ENCODE data around the gene HECW1.

DNA sequence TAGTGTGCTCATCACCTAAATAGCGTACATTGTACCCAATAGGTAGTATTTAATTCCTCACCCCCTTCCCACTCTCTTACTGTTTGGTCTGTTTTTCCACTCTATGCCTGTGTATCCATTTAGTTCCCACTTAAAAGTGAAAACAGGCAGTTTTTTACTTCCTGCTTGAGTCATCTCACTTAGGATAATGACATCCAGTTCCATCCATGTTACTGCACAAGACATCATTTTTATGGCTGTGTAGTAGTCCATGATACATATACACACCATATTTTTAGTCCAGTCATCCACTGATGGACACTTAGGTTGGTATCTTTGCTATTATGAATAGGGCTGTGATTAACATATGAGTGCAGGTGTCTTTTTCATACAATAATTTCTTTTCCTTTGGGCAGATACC lies 480.6 kb downstream of the HECW1 start:
- TF ChIP-seq POLR2AphosphoS5 (IDR thresholded peaks at IDR 0.05) (no peak), EP300 (IDR thresholded peaks at IDR 0.05) (no peak), POLR2A (IDR thresholded peaks at IDR 0.05; ENCODE audit: low read depth) (no peak)
- TF ChIP-seq, protein P1, sequence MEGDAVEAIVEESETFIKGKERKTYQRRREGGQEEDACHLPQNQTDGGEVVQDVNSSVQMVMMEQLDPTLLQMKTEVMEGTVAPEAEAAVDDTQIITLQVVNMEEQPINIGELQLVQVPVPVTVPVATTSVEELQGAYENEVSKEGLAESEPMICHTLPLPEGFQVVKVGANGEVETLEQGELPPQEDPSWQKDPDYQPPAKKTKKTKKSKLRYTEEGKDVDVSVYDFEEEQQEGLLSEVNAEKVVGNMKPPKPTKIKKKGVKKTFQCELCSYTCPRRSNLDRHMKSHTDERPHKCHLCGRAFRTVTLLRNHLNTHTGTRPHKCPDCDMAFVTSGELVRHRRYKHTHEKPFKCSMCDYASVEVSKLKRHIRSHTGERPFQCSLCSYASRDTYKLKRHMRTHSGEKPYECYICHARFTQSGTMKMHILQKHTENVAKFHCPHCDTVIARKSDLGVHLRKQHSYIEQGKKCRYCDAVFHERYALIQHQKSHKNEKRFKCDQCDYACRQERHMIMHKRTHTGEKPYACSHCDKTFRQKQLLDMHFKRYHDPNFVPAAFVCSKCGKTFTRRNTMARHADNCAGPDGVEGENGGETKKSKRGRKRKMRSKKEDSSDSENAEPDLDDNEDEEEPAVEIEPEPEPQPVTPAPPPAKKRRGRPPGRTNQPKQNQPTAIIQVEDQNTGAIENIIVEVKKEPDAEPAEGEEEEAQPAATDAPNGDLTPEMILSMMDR (IDR thresholded peaks at IDR 0.05): no peak

Data from esophagus muscularis mucosa (tissue), 4 donors.